Activated CD4-positive, alpha-beta T cell treated with anti-CD3 and anti-CD28 coated beads, Interleukin-2, amount 10 ng/mL, durations not matched to agents 7 days and 5 days (primary cell): ENCODE results near the gene TPTE. TPM values are rescaled to one million over a fixed set of nuclear protein-coding genes. Genes with fewer than 3 reads are reported as not detected.
"Not testable (repeated sequence)": the region's sequence is repeated elsewhere in the genome, so short reads cannot be mapped to it uniquely, and the experiment has no call there.

Experiments used
- CTCF ChIA-PET: fragments of 350-600 bp; sonication (Branson Sonifier 250); formaldehyde crosslinking; loops from one replicate; lab custom pipeline; 2021; ENCODE audit warnings: antibody characterized with exemption; lab: Charles Lee
- POLR2A ChIA-PET: fragments of 350-600 bp; sonication (Branson Sonifier 250); formaldehyde crosslinking; loops from one replicate; lab custom pipeline; 2021; ENCODE audit warnings: antibody characterized with exemption; lab: Charles Lee
- DNase-seq: peaks from one replicate; pipeline ENCODE4 v3.0.0-alpha.2; 2020
- H3K27ac Mint-ChIP-seq: one replicate; pipeline ENCODE4 v1.8.0; 2021; ENCODE audit warnings: mild to moderate bottlenecking, moderate library complexity, mixed read lengths
- H3K27me3 Mint-ChIP-seq: one replicate; pipeline ENCODE4 v1.8.0; 2021; ENCODE audit warnings: mixed read lengths
- H3K36me3 Mint-ChIP-seq: one replicate; pipeline ENCODE4 v1.8.0; 2021; ENCODE audit warnings: low read depth, mixed read lengths
- H3K4me1 Mint-ChIP-seq: one replicate; pipeline ENCODE4 v1.8.0; 2021; ENCODE audit warnings: mixed read lengths
- H3K4me3 Mint-ChIP-seq: one replicate; pipeline ENCODE4 v1.8.0; 2021; ENCODE audit warnings: mild to moderate bottlenecking, moderate library complexity, mixed read lengths
- H3K9me3 Mint-ChIP-seq: one replicate; pipeline ENCODE4 v1.8.0; 2021; ENCODE audit warnings: mixed read lengths
- total RNA-seq, 2 experiments: library from RNA; stranded (reverse); gene quantifications; one replicate each; pipeline ENCODE4 v1.2.3, GENCODE V29; 2021

The TPTE gene
- total RNA-seq, 2 experiments from 2014 or later = not detected

DNA sequence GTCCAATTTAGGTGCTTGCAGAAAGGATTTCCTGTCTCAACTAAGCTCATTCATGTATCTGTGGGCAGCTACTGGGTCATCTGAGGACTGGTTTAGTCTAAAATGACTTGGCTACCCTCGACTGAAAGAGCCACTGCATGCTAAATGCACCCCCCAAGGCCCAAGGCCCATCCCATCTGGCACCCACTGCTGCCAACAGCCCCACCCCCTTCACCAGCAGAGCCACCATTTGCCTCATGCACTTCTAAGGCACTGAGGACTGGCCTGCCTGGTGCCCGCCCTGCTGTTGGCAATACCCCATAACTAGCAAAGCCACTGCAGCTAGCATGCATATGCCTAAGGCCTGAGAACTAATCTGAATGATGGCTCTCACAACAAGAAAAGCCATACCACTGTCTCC lies 49.4 kb downstream of the TPTE start:
- DNase-seq, CTCF ChIA-PET, H3K27me3 Mint-ChIP-seq, H3K4me1 Mint-ChIP-seq, H3K4me3 Mint-ChIP-seq, H3K36me3 Mint-ChIP-seq, POLR2A ChIA-PET, H3K27ac Mint-ChIP-seq: not testable (repeated sequence)
- H3K9me3 Mint-ChIP-seq = peaks cover 19% of the 10 kb centered on the region

GRCh38 chr21:10574531-10575310 lies 53.3 kb downstream of the TPTE start:
- DNase-seq, H3K4me1 Mint-ChIP-seq, H3K4me3 Mint-ChIP-seq, H3K27me3 Mint-ChIP-seq, CTCF ChIA-PET, H3K36me3 Mint-ChIP-seq, H3K27ac Mint-ChIP-seq, POLR2A ChIA-PET: not testable (repeated sequence)
- peaks cover 19% of the 10 kb centered on the region for H3K9me3 Mint-ChIP-seq

GRCh38 chr21:10575311-10575667 lies 53.9 kb downstream of the TPTE start:
- Mint-ChIP-seq H3K27me3 (no peaks in the 10 kb centered on the region), H3K36me3 (no peaks in the 10 kb centered on the region), H3K27ac (no peak overlapping the region), H3K4me1 (no peaks in the 10 kb centered on the region), H3K9me3 (peaks cover 19% of the 10 kb centered on the region), H3K4me3 (no peak overlapping the region)
- ChIA-PET POLR2A (no interaction called here), CTCF (no interaction called here)
- no peak for DNase-seq

DNA sequence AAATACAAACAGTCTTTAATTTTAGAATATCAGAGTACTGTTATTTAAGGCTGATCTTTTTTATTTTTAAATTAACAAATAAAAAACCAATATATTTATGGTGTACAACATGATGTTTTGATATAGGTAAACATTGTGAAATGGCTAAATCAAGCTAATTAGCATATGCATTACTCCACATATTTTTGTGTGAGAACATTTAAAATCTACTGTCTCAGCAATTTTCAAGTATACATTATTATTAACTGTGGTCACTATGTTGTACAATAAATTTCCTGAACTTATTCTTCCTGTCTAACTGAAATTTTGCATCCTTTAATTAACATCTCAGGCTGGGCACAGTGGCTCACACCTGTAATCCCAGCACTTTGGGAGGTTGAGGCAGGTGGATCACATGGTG lies 57.5 kb downstream of the TPTE start:
- H3K4me3 Mint-ChIP-seq, DNase-seq, H3K27me3 Mint-ChIP-seq, H3K27ac Mint-ChIP-seq, H3K36me3 Mint-ChIP-seq, H3K4me1 Mint-ChIP-seq, POLR2A ChIA-PET, CTCF ChIA-PET: not testable (repeated sequence)
- peaks cover 18% of the 10 kb centered on the region for H3K9me3 Mint-ChIP-seq

- CTCF ChIA-PET, POLR2A ChIA-PET, DNase-seq, H3K27ac Mint-ChIP-seq, H3K9me3 Mint-ChIP-seq, H3K36me3 Mint-ChIP-seq, H3K27me3 Mint-ChIP-seq, H3K4me1 Mint-ChIP-seq, H3K4me3 Mint-ChIP-seq: not testable (repeated sequence)
These were observed 67.7 kb downstream of the TPTE start for GRCh38 chr21:10589115-10589514.

DNA sequence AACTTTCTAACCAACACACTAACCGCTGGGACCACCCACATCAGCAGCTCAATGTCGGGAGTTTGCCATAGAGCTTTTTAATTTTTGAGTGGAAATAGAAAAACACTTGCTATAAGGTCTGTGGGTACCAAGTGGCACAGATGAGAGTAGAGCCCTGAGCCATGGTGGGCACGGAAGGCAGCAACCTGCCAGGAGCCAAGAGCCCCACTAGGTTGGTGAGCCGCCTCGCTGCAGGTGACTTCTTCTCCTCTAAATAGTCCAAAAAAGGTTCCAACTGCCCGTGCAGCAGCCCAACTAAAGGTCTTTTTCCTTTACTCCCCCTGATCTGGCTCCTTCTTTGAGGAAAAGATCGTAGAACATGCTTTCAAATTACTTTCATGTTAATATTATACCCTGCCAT lies 85.7 kb downstream of the TPTE start:
- H3K27ac Mint-ChIP-seq, H3K27me3 Mint-ChIP-seq, DNase-seq, CTCF ChIA-PET, H3K36me3 Mint-ChIP-seq, H3K4me3 Mint-ChIP-seq, H3K4me1 Mint-ChIP-seq, H3K9me3 Mint-ChIP-seq, POLR2A ChIA-PET: not testable (repeated sequence)

GRCh38 chr21:10614285-10614684 lies 92.9 kb downstream of the TPTE start:
- CTCF ChIA-PET, H3K4me1 Mint-ChIP-seq, POLR2A ChIA-PET, H3K27me3 Mint-ChIP-seq, H3K36me3 Mint-ChIP-seq, H3K9me3 Mint-ChIP-seq, H3K4me3 Mint-ChIP-seq, H3K27ac Mint-ChIP-seq, DNase-seq: not testable (repeated sequence)

GRCh38 chr21:10616061-10616460 lies 94.7 kb downstream of the TPTE start:
- DNase-seq, POLR2A ChIA-PET, H3K36me3 Mint-ChIP-seq, H3K4me1 Mint-ChIP-seq, CTCF ChIA-PET, H3K27me3 Mint-ChIP-seq, H3K27ac Mint-ChIP-seq, H3K4me3 Mint-ChIP-seq, H3K9me3 Mint-ChIP-seq: not testable (repeated sequence)

GRCh38 chr21:10616535-10616934 lies 95.2 kb downstream of the TPTE start:
- DNase-seq = no peak
- H3K4me1 Mint-ChIP-seq = no peaks in the 10 kb centered on the region
- ChIA-PET POLR2A (no interaction called here), CTCF (no interaction called here)
- H3K4me3 Mint-ChIP-seq = no peak overlapping the region
- H3K27me3 Mint-ChIP-seq = no peaks in the 10 kb centered on the region
- H3K27ac Mint-ChIP-seq = no peak overlapping the region
- no peaks in the 10 kb centered on the region for H3K36me3 Mint-ChIP-seq
- H3K9me3 Mint-ChIP-seq = peaks cover 6% of the 10 kb centered on the region

GRCh38 chr21:10617133-10617752 lies 95.9 kb downstream of the TPTE start:
- CTCF ChIA-PET = not testable (repeated sequence)

GRCh38 chr21:10627316-10627863 lies 106.0 kb downstream of the TPTE start:
- H3K4me1 Mint-ChIP-seq = no peaks in the 10 kb centered on the region
- ChIA-PET POLR2A (no interaction called here), CTCF (no interaction called here)
- H3K27ac Mint-ChIP-seq = no peak overlapping the region
- H3K4me3 Mint-ChIP-seq = no peak overlapping the region
- no peaks in the 10 kb centered on the region for H3K27me3 Mint-ChIP-seq
- no peak for DNase-seq
- H3K9me3 Mint-ChIP-seq = no peaks in the 10 kb centered on the region
- no peaks in the 10 kb centered on the region for H3K36me3 Mint-ChIP-seq

More at GRCh38 chr21:10617133-10617752, 95.9 kb downstream of the TPTE start:
- DNase-seq, H3K4me1 Mint-ChIP-seq, H3K27ac Mint-ChIP-seq, H3K36me3 Mint-ChIP-seq, POLR2A ChIA-PET, H3K27me3 Mint-ChIP-seq, H3K4me3 Mint-ChIP-seq, H3K9me3 Mint-ChIP-seq: not testable (repeated sequence)

- H3K36me3 Mint-ChIP-seq, H3K4me3 Mint-ChIP-seq, H3K4me1 Mint-ChIP-seq, POLR2A ChIA-PET, H3K27me3 Mint-ChIP-seq, H3K9me3 Mint-ChIP-seq, DNase-seq, CTCF ChIA-PET, H3K27ac Mint-ChIP-seq: not testable (repeated sequence)
These were observed 107.9 kb downstream of the TPTE start for GRCh38 chr21:10629239-10629638.

DNA sequence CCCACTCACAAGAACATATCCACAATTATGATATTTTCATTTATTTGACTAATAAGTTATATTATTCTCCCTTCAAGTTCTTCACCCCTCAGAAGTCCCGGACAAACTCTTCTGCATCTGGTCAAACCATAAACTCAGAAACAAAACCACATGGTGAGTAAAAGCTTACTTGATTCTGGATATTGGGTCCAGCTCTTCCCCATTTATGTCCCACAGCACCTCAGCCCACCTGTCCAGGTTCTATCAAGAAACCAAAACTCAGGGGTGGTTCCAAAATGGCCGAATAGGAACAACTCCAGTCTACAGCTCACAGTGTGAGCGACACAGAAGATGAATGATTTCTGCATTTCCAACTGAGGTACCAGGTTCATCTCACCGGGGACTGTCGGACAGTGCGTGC lies 109.4 kb downstream of the TPTE start:
- H3K9me3 Mint-ChIP-seq, CTCF ChIA-PET, H3K36me3 Mint-ChIP-seq, H3K4me1 Mint-ChIP-seq, H3K27me3 Mint-ChIP-seq, DNase-seq, H3K27ac Mint-ChIP-seq, H3K4me3 Mint-ChIP-seq, POLR2A ChIA-PET: not testable (repeated sequence)
